Hepatocyte (in vitro differentiated cells): ENCODE results near the gene ADGRB2. TPM values are rescaled to one million over a fixed set of nuclear protein-coding genes. Genes with fewer than 3 reads are reported as not detected.

ENCODE experiments used
- DNase-seq: peaks from one replicate; pipeline ENCODE4 v3.0.0-alpha.2; 2016; ENCODE audit warnings: low spot score
- H2AFZ ChIP-seq: fragments of 200-600 bp; sonication (generic); 2 replicates; pipeline ENCODE4 v1.6.0; 2016; ENCODE audit warnings: antibody characterized with exemption, mild to moderate bottlenecking
- H3K27ac ChIP-seq: fragments of 200-600 bp; sonication (generic); 2 replicates; pipeline ENCODE4 v1.5.1; 2016; ENCODE audit warnings: mild to moderate bottlenecking
- H3K27me3 ChIP-seq: fragments of 200-600 bp; sonication (generic); 2 replicates; pipeline ENCODE4 v1.6.1; 2016
- H3K36me3 ChIP-seq: fragments of 200-600 bp; sonication (generic); replicated peaks from 2 replicates; pipeline ENCODE4 v1.5.1; 2016; ENCODE audit warnings: low read depth; ENCODE audit not compliant: insufficient read depth
- H3K4me1 ChIP-seq: fragments of 200-600 bp; sonication (generic); 2 replicates; pipeline ENCODE4 v1.5.1; 2016; ENCODE audit warnings: mild to moderate bottlenecking, moderate library complexity; ENCODE audit not compliant: insufficient read depth
- H3K4me2 ChIP-seq: fragments of 200-600 bp; sonication (generic); 2 replicates; pipeline ENCODE4 v1.6.0; 2016
- H3K4me3 ChIP-seq: fragments of 200-600 bp; sonication (generic); 2 replicates; pipeline ENCODE4 v1.5.1; 2016; ENCODE audit warnings: mild to moderate bottlenecking
- H3K79me2 ChIP-seq: fragments of 200-600 bp; sonication (generic); 2 replicates; pipeline ENCODE4 v1.6.0; 2017; ENCODE audit warnings: mild to moderate bottlenecking
- H3K9me2 ChIP-seq: fragments of 200-600 bp; sonication (generic); replicated peaks from 2 replicates; pipeline ENCODE4 v1.6.0; 2017; ENCODE audit warnings: mild to moderate bottlenecking; ENCODE audit not compliant: insufficient read depth
- H3K9me3 ChIP-seq: fragments of 200-600 bp; sonication (generic); 2 replicates; pipeline ENCODE4 v1.5.1; 2016; ENCODE audit warnings: low read depth, mild to moderate bottlenecking
- H4K20me1 ChIP-seq: fragments of 200-600 bp; sonication (generic); 2 replicates; pipeline ENCODE4 v1.6.0; 2016; ENCODE audit warnings: mild to moderate bottlenecking; ENCODE audit not compliant: insufficient read depth, poor library complexity, severe bottlenecking
- EZH2 ChIP-seq: fragments of 200-600 bp; sonication (generic); IDR thresholded peaks from 2 replicates; pipeline ENCODE4 v1.6.1; 2016; ENCODE audit warnings: antibody characterized with exemption, mild to moderate bottlenecking, borderline replicate concordance
- EZH2phosphoT487 ChIP-seq: fragments of 200-600 bp; sonication (generic); IDR thresholded peaks from one replicate; pipeline ENCODE4 v1.6.1; 2018; ENCODE audit warnings: antibody characterized with exemption, mild to moderate bottlenecking, low read depth, moderate library complexity; ENCODE audit not compliant: unreplicated experiment, severe bottlenecking
- whole genome bisulfite sequencing: methylation state at CpG from one replicate; pipeline ENCODE4 v1.1.6; 2016; ENCODE audit warnings: low lambda C conversion rate; ENCODE audit errors: missing lambda C conversion rate; 5-methylcytosine and 5-hydroxymethylcytosine counted together
- polyA plus RNA-seq: library from polyadenylated mRNA; unstranded; fragments of >200 nt; fragmentation: Nextera tagmentation; extraction: Ambion mirVana; gene quantifications from 2 replicates; pipeline ENCODE4 v1.2.1, GENCODE V29; 2016
- total RNA-seq: library from RNA; depleted of rRNA; stranded (reverse); fragments of >200 nt; gene quantifications from 2 replicates; pipeline ENCODE4 v1.2.3, GENCODE V29; 2014
- TF ChIP-seq, protein P1 (sequence below): fragments of 200-600 bp; sonication (generic); IDR thresholded peaks from 2 replicates; pipeline ENCODE4 v1.5.1; 2016; ENCODE audit warnings: antibody characterized with exemption, mild to moderate bottlenecking; ENCODE audit not compliant: poor library complexity

ADGRB2 gene
- total and polyA plus RNA-seq, 2 experiments from 2014 or later, result 7.7 to 10.5 TPM

GRCh38 chr1:31748365-31748764 lies 15.8 kb downstream of the ADGRB2 start:
- H3K9me2 ChIP-seq, result no peaks in the 10 kb centered on the region
- H2AFZ ChIP-seq, result no peak overlapping the region

GRCh38 chr1:31747304-31747703 lies 16.8 kb downstream of the ADGRB2 start:
- WGBS, result 88% methylated on average over 1 of the region's 1 CpG

More at GRCh38 chr1:31748365-31748764, 15.8 kb downstream of the ADGRB2 start:
- H3K36me3 ChIP-seq, result no peaks in the 10 kb centered on the region
- H3K27ac ChIP-seq, result peak overlapping the region; percentile 88
- no peaks in the 10 kb centered on the region for H4K20me1 ChIP-seq
- no peak for TF ChIP-seq EZH2phosphoT487
- TF ChIP-seq EZH2, result no peak
- TF ChIP-seq, protein P1, sequence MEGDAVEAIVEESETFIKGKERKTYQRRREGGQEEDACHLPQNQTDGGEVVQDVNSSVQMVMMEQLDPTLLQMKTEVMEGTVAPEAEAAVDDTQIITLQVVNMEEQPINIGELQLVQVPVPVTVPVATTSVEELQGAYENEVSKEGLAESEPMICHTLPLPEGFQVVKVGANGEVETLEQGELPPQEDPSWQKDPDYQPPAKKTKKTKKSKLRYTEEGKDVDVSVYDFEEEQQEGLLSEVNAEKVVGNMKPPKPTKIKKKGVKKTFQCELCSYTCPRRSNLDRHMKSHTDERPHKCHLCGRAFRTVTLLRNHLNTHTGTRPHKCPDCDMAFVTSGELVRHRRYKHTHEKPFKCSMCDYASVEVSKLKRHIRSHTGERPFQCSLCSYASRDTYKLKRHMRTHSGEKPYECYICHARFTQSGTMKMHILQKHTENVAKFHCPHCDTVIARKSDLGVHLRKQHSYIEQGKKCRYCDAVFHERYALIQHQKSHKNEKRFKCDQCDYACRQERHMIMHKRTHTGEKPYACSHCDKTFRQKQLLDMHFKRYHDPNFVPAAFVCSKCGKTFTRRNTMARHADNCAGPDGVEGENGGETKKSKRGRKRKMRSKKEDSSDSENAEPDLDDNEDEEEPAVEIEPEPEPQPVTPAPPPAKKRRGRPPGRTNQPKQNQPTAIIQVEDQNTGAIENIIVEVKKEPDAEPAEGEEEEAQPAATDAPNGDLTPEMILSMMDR, result no peak
- H3K9me3 ChIP-seq, result no peaks in the 10 kb centered on the region
- DNase-seq, result peak; percentile 72
- 46% methylated on average over 4 of the region's 4 CpGs for WGBS
- peak overlapping the region; percentile 42 for H3K4me2 ChIP-seq
- no peak overlapping the region for H3K4me3 ChIP-seq
- H3K79me2 ChIP-seq, result no peaks in the 10 kb centered on the region
- H3K4me1 ChIP-seq, result peaks cover 67% of the 10 kb centered on the region
- H3K27me3 ChIP-seq, result no peaks in the 10 kb centered on the region

GRCh38 chr1:31746687-31747086 lies 17.5 kb downstream of the ADGRB2 start:
- H2AFZ ChIP-seq, result no peak overlapping the region
- H3K36me3 ChIP-seq, result no peaks in the 10 kb centered on the region
- H3K79me2 ChIP-seq, result no peaks in the 10 kb centered on the region
- TF ChIP-seq, protein P1, result no peak
- TF ChIP-seq EZH2 (no peak), EZH2phosphoT487 (no peak)
- WGBS, result 48% methylated on average over 7 of the region's 7 CpGs
- peaks cover 50% of the 10 kb centered on the region for H3K4me1 ChIP-seq
- H3K9me2 ChIP-seq, result no peaks in the 10 kb centered on the region
- H4K20me1 ChIP-seq, result no peaks in the 10 kb centered on the region
- H3K27ac ChIP-seq, result peak overlapping the region; percentile 40
- DNase-seq, result no peak
- H3K9me3 ChIP-seq, result no peaks in the 10 kb centered on the region
- H3K4me2 ChIP-seq, result no peak overlapping the region
- H3K27me3 ChIP-seq, result no peaks in the 10 kb centered on the region
- no peak overlapping the region for H3K4me3 ChIP-seq

More at GRCh38 chr1:31747304-31747703, 16.8 kb downstream of the ADGRB2 start:
- Histone ChIP-seq H3K36me3 (no peaks in the 10 kb centered on the region), H3K9me2 (no peaks in the 10 kb centered on the region), H3K79me2 (no peaks in the 10 kb centered on the region), H3K27ac (no peak overlapping the region), H3K4me3 (no peak overlapping the region), H3K4me1 (peaks cover 57% of the 10 kb centered on the region), H3K4me2 (no peak overlapping the region), H3K9me3 (no peaks in the 10 kb centered on the region), H2AFZ (no peak overlapping the region), H3K27me3 (no peaks in the 10 kb centered on the region), H4K20me1 (no peaks in the 10 kb centered on the region)
- no peak for DNase-seq
- no peak for TF ChIP-seq EZH2
- TF ChIP-seq, protein P1, result no peak
- TF ChIP-seq EZH2phosphoT487, result no peak
